ENCODE measurements around the gene GALNT10.

- TF ChIP-seq, protein P1, sequence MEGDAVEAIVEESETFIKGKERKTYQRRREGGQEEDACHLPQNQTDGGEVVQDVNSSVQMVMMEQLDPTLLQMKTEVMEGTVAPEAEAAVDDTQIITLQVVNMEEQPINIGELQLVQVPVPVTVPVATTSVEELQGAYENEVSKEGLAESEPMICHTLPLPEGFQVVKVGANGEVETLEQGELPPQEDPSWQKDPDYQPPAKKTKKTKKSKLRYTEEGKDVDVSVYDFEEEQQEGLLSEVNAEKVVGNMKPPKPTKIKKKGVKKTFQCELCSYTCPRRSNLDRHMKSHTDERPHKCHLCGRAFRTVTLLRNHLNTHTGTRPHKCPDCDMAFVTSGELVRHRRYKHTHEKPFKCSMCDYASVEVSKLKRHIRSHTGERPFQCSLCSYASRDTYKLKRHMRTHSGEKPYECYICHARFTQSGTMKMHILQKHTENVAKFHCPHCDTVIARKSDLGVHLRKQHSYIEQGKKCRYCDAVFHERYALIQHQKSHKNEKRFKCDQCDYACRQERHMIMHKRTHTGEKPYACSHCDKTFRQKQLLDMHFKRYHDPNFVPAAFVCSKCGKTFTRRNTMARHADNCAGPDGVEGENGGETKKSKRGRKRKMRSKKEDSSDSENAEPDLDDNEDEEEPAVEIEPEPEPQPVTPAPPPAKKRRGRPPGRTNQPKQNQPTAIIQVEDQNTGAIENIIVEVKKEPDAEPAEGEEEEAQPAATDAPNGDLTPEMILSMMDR (IDR thresholded peaks at IDR 0.05; ENCODE audit: low read depth, low read length, poor library complexity, severe bottlenecking): no peak
- no peak for TF ChIP-seq EZH2phosphoT487 (IDR thresholded peaks at IDR 0.05; ENCODE audit: borderline replicate concordance, low read length)
Observed at GRCh38 chr5:154213592-154213991, 23.1 kb downstream of the GALNT10 start.
